Measurements from ENCODE around the gene SLIT3.
"Not testable (repeated sequence)": the region's sequence is repeated elsewhere in the genome, so short reads cannot be mapped to it uniquely, and the experiment has no call there.

SLIT3 gene

DNA sequence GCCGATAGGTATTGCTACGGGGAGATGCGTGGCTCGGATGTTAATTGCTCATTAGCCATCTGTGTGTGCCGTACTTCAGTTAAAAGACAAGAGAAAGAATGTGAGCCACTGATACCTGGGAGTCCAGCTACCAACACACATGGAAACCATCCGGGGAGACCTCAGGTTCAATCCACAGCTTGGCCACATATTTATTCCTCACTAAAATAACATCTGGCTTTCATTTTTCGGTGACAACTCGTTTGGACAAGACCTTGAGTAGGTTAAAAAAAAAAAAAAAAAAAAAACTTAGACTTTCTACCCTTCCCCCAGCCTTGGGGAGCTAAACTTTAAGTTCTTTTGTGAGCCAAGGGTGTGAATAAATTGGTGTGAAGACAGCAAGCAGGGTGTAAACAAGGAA is 84.1 kb downstream of the SLIT3 start:
- DNase-seq: no peak

DNA sequence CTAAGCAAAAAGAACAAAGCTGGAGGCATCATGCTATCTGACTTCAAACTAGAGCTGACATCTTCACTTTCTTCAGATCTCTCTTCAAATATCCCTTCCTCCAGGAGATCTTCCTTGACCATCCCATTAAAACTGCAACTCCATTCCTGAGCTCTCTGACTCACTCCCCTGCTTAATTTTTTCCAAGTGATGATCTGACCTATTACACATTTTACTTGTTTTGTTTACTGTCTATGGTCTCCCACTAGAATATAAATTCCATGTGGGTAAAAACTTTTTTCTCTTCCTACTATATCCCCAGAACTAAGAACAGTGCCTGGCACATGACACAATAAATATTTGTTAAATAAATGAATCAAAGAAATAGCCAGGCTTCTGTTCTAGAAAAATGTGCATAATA is 87.5 kb downstream of the SLIT3 start:
- no peak for DNase-seq

- DNase-seq: not testable (repeated sequence)
Measured at GRCh38 chr5:169211761-169212160, 89.2 kb downstream of the SLIT3 start.

- DNase-seq: no peak
Measured at GRCh38 chr5:169204788-169205400, 96.0 kb downstream of the SLIT3 start.

DNA sequence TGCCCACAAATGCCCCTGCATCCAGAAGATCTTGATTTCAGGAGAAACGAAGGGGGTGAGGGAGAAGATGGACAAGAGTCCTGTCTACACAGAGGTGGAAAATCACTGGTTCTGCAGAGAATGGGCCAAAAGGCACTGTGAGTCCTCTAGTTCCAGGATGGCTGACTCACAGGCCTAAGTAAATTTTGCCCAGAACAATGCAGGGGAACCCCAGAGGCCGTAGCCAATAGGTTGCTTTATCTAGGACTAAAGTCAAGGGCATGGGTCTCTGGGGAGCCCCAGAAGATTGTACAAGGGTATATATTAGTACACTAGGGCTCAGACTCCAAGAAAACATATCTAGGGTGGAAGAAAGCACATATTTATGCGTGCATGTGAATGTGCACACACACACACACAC is 98.0 kb downstream of the SLIT3 start:
- DNase-seq: no peak

DNA sequence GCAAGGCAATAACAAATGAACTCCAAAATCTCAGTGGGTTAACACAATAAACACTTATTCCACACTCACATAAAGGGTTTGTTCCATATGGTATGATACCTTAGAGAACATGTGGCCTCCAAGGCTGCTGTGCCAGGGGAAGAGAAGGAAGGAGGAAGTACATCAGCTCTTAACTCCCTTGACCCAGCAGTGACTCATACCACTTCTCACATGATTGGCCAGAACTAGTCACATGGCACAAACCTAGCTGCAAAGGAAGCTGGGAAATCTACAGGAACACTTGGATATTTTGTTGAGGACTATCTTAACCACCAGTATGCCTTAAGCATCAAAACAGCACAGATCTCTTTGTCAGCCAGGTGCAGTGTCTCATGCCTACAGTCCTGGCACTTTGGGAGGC is 99.3 kb downstream of the SLIT3 start:
- no peak for DNase-seq

GRCh38 chr5:169200125-169200778 is 100.7 kb downstream of the SLIT3 start:
- DNase-seq: no peak

- no peak for DNase-seq
Measured at GRCh38 chr5:169197343-169197742, 103.6 kb downstream of the SLIT3 start.

GRCh38 chr5:169196059-169196458 is 104.9 kb downstream of the SLIT3 start:
- DNase-seq: no peak

DNA sequence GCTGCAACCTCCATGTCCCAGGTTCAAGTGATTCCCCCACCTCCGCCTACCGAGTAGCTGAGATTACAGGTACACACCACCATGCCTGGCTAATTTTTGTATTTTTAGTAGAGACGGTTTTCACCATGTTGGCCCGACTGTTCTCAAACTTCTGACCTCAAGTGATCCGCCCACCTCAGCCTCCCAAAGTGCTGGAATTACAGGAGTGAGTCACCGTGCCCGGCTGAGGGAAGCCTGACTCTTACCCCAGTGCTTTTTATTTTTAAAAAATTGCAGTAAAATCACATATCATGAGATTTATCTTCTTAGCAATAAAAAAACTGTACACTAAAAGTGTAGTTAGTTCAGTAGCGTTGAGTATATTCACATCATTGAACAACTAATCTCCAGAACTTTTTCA is 105.3 kb downstream of the SLIT3 start:
- DNase-seq: no peak

- DNase-seq: no peak
Measured at GRCh38 chr5:169192536-169192935, 108.4 kb downstream of the SLIT3 start.

DNA sequence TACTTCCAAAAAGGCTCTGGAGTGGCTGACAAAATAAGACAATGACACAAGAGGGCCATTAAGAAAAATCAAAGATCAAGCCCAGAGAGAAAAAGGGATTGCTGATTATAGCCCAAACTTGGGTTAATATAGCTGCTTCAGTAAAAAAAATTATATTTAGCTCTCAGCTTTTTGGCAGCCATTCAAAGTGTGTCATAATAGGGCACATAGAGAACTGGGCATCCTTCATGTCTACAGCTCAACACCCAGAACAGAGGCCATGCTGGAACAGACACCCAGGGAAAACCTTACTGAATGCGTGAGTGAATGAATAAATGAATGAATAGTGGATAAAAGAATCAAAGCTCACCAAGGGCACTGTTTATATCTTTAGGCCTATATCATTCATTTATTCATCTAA is 110.1 kb downstream of the SLIT3 start:
- no peak for DNase-seq

- DNase-seq: no peak
Measured at GRCh38 chr5:169185626-169186025, 115.3 kb downstream of the SLIT3 start.

DNA sequence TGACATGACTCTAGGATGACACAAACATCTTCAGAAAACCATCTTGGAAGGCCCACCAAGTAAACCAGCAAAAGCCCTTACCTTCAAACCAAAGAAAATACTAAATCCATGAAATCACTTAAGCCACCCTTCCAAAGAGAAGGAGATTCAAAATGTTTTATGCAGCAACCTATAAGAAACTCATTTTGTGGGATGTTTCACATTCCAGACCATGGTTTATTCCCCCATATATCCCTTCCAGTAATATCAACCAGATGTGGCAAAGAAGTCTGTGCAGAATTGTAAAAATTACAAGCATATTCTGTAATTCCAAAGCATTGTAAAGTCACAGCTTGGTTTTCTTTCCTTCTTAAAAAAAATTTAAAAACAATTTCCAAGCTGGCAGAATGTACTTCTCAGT is 117.4 kb downstream of the SLIT3 start:
- DNase-seq: no peak

DNA sequence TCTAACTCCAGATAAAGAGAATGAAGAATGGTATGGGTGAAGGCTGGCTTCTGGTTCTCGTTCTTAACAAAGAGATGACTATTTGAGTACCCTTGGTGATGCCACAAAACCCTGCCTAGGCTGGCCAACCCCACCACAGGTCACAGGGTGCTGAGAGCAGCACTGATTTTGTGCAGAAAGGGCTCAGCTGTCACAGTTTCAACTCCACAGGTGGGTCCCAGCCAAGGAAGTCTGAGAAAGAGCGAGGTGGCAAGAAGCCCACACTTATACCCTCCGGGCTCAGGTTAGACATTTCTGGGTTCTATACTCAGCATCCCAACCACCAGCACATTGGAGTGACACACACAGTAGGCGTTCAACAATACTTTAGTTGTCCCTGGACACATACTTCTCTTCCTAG is 118.1 kb downstream of the SLIT3 start:
- no peak for DNase-seq

GRCh38 chr5:169181814-169182213 is 119.1 kb downstream of the SLIT3 start:
- no peak for DNase-seq

GRCh38 chr5:169178754-169179153 is 122.2 kb downstream of the SLIT3 start:
- DNase-seq: no peak

DNA sequence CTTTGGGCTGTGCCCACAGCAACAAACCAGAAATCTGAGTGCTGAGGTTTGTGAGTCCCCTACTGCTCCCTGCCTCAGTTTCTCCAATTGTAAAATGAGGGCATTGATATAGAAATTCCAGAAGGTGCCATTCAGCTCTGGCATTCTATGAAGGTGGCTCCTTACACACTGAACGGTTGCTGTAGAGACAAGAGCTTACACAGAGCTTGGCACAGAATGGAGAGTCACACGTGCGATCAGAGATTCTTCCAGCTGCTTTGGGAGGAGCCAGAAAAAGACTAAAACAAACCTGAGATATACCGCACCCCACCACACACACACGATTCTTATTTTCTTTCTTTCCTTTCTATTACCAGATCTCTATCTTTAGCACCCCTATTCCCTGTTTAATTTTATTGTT is 122.7 kb downstream of the SLIT3 start:
- no peak for DNase-seq

DNA sequence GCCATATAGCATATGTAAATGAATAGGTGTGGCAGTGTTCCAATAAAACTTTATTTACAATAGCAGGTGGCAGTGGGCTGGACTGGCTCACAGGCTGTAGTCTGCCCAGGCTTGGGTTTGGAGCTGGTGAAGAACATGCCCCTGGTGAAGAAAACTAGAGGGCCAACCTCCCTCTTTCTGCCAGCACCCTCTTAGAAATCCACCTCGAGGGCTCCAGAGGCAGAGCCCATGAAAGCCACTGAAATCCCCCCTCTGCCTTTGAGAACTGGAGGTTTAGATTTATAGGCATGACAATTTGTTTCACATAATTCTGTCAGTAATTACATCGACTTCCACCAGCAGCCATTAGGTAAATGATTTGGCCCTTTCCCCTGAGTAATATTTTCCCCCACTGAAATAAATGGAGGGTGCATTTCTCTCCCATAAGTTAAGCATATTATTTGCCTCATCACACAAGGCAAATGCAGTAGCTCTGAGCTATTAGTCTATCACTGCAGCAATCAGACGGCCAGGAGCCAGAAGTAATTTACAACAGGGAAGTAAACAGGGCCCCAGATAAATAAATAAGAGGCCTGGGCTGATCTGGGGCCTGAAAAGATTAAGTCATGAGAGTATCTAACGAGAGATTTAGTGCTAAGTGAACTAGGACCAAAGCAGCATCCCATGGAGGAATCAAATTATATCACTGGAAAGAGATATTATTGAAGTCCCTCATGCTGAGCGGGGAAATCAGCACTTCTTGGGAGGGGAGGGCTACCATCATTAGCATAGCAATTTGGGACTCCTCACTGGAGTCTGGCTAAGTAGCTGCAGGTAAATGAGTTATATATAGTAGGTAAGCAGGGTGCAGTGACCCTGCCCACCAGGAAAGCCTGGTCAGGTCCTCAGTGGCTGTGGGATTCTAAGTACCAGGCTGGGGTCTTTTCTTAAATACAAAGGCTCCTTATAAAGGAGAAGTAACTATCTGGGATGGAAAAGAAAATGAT is 123.9 kb downstream of the SLIT3 start:
- DNase-seq: no peak

GRCh38 chr5:169175733-169176132 is 125.2 kb downstream of the SLIT3 start:
- no peak for DNase-seq

DNA sequence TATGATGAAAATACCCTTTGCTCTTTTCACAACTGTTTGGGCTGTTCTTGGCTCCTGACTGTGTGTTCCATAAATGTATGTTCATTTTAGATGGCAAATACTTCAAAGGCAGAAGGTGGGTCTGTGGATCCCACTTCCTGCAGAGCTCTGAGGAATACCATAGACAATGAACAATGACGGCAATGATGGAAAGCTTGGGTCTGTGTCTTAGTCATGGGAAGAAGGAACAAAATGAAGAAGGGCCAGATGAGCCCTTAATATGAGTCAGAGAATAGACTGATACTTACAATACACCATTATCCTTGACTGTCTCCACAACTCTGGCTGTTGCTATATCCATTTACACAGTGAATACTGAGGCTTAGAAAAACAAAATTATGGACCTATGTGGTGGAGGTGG is 126.0 kb downstream of the SLIT3 start:
- no peak for DNase-seq

DNA sequence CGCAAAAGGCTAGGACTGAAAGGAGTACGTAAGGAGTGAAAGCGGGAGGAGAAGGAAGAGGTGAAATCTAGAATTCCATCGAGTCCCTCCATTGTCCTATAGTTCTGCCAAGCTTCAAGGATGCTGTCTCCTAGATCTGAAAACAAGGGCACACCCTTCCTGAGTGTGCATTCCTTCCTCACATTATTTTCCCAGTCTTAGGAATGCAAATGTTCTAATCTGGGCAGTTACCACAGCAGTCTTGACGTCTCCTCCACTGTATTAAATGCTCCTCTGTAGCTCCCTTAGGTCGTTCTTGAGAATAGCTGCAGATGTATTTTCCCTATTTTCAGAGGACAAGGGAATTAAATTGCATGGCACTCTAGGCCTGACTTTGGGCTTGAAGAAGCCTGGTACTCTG is 127.6 kb downstream of the SLIT3 start:
- no peak for DNase-seq

DNA sequence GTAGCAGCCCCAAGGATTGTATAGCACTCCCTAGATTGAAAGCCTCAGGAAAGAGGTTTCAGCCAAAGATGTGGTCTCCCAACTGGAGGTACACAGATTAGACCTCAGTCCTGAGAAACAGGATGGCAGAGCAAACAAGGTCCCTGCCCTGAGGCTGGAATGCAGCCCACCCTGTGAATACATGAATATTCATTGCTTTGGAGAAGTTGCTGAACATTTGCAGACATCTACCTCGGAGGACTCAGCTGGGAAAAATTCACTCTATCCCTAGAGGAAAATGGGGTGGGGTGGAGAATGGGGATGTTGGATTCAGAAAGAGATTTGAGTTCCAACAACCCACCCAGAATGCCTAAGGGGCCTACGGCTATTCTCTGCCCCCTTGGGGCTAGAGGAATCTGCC is 129.4 kb downstream of the SLIT3 start:
- no peak for DNase-seq

GRCh38 chr5:169169783-169170182 is 131.2 kb downstream of the SLIT3 start:
- no peak for DNase-seq

Measured in DMS 273 treated with DMSO at 0.1 percent for 48 hours (cell line).